MM.1S (cell line): ENCODE results near the gene MARCKS.

ENCODE experiments used
- DNase-seq: peaks from one replicate; pipeline ENCODE4 v3.0.0-alpha.2; 2015
- H2AFZ ChIP-seq: fragments of 300-600 bp; sonication (generic); 2 replicates; pipeline ENCODE4 v1.6.0; 2016; ENCODE audit warnings: antibody characterized with exemption, low read length
- H3F3A ChIP-seq: fragments of 300-600 bp; sonication (generic); 2 replicates; pipeline ENCODE4 v1.6.1; 2016; ENCODE audit warnings: mild to moderate bottlenecking, antibody characterized with exemption, low read length, moderate library complexity, mixed read lengths; ENCODE audit not compliant: insufficient read depth
- H3K27ac ChIP-seq: fragments of 300-600 bp; sonication (generic); 2 replicates; pipeline ENCODE4 v1.5.1; 2016; ENCODE audit warnings: mild to moderate bottlenecking, low read length
- H3K27me3 ChIP-seq: fragments of 300-600 bp; sonication (generic); replicated peaks from 2 replicates; pipeline ENCODE4 v1.6.0; 2016; ENCODE audit warnings: low read length; ENCODE audit not compliant: insufficient read depth
- H3K36me3 ChIP-seq: fragments of 300-600 bp; sonication (generic); replicated peaks from 2 replicates; pipeline ENCODE4 v1.6.1; 2016; ENCODE audit warnings: mild to moderate bottlenecking, low read length, mixed read lengths; ENCODE audit not compliant: insufficient read depth
- H3K4me1 ChIP-seq: fragments of 300-600 bp; sonication (generic); 2 replicates; pipeline ENCODE4 v1.6.1; 2016; ENCODE audit warnings: low read length, mixed read lengths
- H3K4me2 ChIP-seq: fragments of 300-600 bp; sonication (generic); 2 replicates; pipeline ENCODE4 v1.6.0; 2016; ENCODE audit warnings: low read depth, low read length
- H3K4me3 ChIP-seq: fragments of 300-600 bp; sonication (generic); 2 replicates; pipeline ENCODE4 v1.5.1; 2016; ENCODE audit warnings: low read length, mixed read lengths
- H3K79me2 ChIP-seq: fragments of 300-600 bp; sonication (generic); 2 replicates; pipeline ENCODE4 v1.6.1; 2016; ENCODE audit warnings: mixed run types, low read length, mixed read lengths
- H3K9ac ChIP-seq: fragments of 300-600 bp; sonication (generic); 2 replicates; pipeline ENCODE4 v1.6.1; 2016; ENCODE audit warnings: low read length, mixed read lengths
- H3K9me2 ChIP-seq: fragments of 300-600 bp; sonication (generic); replicated peaks from 2 replicates; pipeline ENCODE4 v1.6.1; 2016; ENCODE audit warnings: mild to moderate bottlenecking, low read length, mixed read lengths; ENCODE audit not compliant: insufficient read depth
- H3K9me3 ChIP-seq: fragments of 300-600 bp; sonication (generic); replicated peaks from 2 replicates; pipeline ENCODE4 v1.6.1; 2016; ENCODE audit warnings: mild to moderate bottlenecking, low read length, mixed read lengths; ENCODE audit not compliant: insufficient read depth
- H4K20me1 ChIP-seq: fragments of 300-600 bp; sonication (generic); 2 replicates; pipeline ENCODE4 v1.6.1; 2016; ENCODE audit warnings: mild to moderate bottlenecking, low read length, moderate library complexity, mixed read lengths; ENCODE audit not compliant: insufficient read depth
- EZH2 ChIP-seq: fragments of 300-600 bp; sonication (generic); optimal IDR thresholded peaks from 2 replicates; pipeline ENCODE3; 2017; ENCODE audit warnings: low read depth, mild to moderate bottlenecking, antibody characterized with exemption, low read length, mixed read lengths
- EZH2phosphoT487 ChIP-seq: fragments of 300-600 bp; sonication (generic); IDR thresholded peaks from 2 replicates; pipeline ENCODE4 v1.6.1; 2018; ENCODE audit warnings: antibody characterized with exemption, low read length
- TF ChIP-seq, protein P1 (sequence below): fragments of 300-600 bp; sonication (generic); IDR thresholded peaks from 2 replicates; pipeline ENCODE4 v1.5.1; 2016; ENCODE audit warnings: antibody characterized with exemption, low read length, mixed read lengths

MARCKS gene

DNA sequence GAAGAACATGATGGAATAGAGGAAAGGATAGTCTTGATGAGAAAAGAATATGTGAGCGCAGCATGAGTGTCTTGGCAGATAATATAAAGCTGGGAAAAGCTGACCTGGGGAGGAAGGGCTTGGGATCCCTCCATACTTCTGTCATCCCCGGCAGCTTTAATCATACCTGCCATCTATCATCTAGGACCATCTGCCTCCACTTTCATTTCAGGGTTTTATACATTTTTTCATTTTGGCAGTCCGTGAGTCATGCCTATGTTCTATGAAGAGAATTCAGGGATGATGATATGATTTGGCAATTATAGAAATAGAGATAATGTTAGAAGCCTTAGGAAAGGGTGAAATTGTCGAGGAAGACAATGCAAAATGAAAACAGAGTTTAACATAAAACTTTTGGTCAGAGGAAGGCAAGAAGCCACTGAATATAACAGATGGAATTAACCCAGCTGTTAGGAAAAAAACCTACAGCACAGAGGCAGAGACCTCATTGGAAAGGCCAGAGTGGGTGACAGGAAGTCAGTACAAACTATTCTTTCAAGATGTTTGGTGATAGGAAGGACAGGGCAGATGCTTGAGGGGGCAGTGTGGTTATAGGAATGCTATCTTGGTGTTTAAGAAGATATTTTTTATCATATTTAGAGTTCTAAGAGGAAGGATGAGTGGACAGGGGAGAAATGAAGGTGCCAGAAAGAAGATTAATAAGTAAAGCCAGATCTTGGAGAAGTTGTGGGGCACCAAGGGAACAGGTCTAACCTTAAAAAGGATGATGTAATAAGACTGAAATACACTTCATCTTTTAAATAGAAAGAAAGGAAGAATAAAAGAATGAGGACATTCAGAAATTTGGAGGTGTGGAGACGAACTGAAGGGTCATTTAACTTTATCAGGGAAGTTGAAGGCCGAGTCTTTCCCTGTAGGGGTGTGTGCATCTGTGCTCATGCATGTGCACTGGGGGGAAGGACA is 37.8 kb downstream of the MARCKS start:
- no peaks in the 10 kb centered on the region for H4K20me1 ChIP-seq
- H2AFZ ChIP-seq: no peak overlapping the region
- H3K4me2 ChIP-seq: no peak overlapping the region
- no peaks in the 10 kb centered on the region for H3K9me2 ChIP-seq
- no peaks in the 10 kb centered on the region for H3K79me2 ChIP-seq
- TF ChIP-seq EZH2: no peak
- TF ChIP-seq, protein P1, sequence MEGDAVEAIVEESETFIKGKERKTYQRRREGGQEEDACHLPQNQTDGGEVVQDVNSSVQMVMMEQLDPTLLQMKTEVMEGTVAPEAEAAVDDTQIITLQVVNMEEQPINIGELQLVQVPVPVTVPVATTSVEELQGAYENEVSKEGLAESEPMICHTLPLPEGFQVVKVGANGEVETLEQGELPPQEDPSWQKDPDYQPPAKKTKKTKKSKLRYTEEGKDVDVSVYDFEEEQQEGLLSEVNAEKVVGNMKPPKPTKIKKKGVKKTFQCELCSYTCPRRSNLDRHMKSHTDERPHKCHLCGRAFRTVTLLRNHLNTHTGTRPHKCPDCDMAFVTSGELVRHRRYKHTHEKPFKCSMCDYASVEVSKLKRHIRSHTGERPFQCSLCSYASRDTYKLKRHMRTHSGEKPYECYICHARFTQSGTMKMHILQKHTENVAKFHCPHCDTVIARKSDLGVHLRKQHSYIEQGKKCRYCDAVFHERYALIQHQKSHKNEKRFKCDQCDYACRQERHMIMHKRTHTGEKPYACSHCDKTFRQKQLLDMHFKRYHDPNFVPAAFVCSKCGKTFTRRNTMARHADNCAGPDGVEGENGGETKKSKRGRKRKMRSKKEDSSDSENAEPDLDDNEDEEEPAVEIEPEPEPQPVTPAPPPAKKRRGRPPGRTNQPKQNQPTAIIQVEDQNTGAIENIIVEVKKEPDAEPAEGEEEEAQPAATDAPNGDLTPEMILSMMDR: no peak
- no peak for TF ChIP-seq EZH2phosphoT487
- no peaks in the 10 kb centered on the region for H3K27me3 ChIP-seq
- no peak overlapping the region for H3K4me3 ChIP-seq
- no peaks in the 10 kb centered on the region for H3K36me3 ChIP-seq
- no peak for DNase-seq
- no peaks in the 10 kb centered on the region for H3K9me3 ChIP-seq
- no peak overlapping the region for H3K9ac ChIP-seq
- no peak overlapping the region for H3K27ac ChIP-seq
- H3F3A ChIP-seq: no peaks in the 10 kb centered on the region
- no peaks in the 10 kb centered on the region for H3K4me1 ChIP-seq

DNA sequence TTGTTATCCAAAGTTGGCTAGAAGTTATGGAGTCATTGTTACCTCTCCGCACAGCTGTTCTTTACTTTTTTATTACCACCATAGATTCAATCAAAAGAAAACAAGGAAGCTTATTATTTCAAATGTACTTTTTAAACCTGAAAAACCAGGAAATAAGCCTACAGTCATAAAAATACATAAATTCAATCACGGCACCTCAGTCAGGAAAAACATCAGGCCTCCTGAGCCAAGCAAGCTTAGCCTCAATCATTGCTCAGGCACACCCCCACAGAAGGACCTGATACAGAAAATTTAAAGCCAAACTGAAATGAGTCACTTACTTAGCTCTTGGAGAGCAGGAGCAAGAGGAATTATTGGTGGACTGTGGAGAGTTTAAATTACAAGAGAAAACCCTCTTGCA is 44.3 kb downstream of the MARCKS start:
- no peaks in the 10 kb centered on the region for H3K4me1 ChIP-seq
- no peak overlapping the region for H3K9ac ChIP-seq
- no peak overlapping the region for H3K27ac ChIP-seq
- H3K27me3 ChIP-seq: no peaks in the 10 kb centered on the region
- H3K9me2 ChIP-seq: no peaks in the 10 kb centered on the region
- no peaks in the 10 kb centered on the region for H3F3A ChIP-seq
- DNase-seq: no peak
- no peaks in the 10 kb centered on the region for H3K79me2 ChIP-seq
- H4K20me1 ChIP-seq: no peaks in the 10 kb centered on the region
- TF ChIP-seq EZH2phosphoT487 (no peak), EZH2 (no peak)
- TF ChIP-seq, protein P1: no peak
- H3K36me3 ChIP-seq: no peaks in the 10 kb centered on the region
- no peak overlapping the region for H3K4me2 ChIP-seq
- H2AFZ ChIP-seq: no peak overlapping the region
- no peak overlapping the region for H3K4me3 ChIP-seq
- H3K9me3 ChIP-seq: no peaks in the 10 kb centered on the region

DNA sequence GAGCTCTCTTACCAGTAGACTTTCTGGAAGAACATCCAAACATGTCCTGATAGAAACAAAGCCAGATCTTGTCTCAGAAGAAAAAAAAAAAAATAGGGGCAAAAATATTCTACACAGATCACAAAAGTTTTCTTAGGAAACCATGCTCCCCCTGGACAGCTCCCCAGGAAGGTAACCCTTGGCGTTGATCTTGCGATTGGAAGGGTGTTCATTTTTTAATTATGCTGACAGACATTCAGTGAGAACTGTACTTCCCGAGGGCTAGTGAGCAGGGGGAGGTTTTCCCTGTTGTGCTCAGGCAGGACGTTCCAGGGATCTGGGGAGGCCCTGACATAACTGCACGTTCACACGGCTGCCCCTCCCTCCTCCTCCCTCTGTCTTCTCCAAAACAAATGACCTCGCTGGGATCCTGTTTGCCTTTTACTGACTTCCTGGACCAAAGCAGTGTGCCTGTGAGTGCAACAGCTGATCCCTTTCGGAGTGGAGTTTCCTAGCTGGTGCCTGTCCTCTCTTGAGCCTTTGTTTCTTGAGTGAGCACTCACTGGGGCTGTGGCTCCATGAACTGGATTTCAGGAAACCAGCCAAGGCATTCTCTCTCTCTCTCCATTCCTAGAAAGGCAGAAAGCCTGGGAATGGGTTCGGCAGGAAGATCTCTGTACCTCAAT is 46.7 kb downstream of the MARCKS start:
- Histone ChIP-seq H3K36me3 (no peaks in the 10 kb centered on the region), H3K9me3 (no peaks in the 10 kb centered on the region), H3K27me3 (no peaks in the 10 kb centered on the region), H4K20me1 (no peaks in the 10 kb centered on the region), H3K4me2 (no peak overlapping the region), H3K9ac (no peak overlapping the region), H3K9me2 (no peaks in the 10 kb centered on the region), H3F3A (no peaks in the 10 kb centered on the region), H3K4me3 (no peak overlapping the region), H3K27ac (no peak overlapping the region), H3K4me1 (no peaks in the 10 kb centered on the region), H2AFZ (no peak overlapping the region), H3K79me2 (no peaks in the 10 kb centered on the region)
- no peak for DNase-seq
- no peak for TF ChIP-seq EZH2
